ENCODE measurements around the gene CASP7.
"Not testable (repeated sequence)": the region's sequence is repeated elsewhere in the genome, so short reads cannot be mapped to it uniquely, and the experiment has no call there.

CASP7 gene

DNA sequence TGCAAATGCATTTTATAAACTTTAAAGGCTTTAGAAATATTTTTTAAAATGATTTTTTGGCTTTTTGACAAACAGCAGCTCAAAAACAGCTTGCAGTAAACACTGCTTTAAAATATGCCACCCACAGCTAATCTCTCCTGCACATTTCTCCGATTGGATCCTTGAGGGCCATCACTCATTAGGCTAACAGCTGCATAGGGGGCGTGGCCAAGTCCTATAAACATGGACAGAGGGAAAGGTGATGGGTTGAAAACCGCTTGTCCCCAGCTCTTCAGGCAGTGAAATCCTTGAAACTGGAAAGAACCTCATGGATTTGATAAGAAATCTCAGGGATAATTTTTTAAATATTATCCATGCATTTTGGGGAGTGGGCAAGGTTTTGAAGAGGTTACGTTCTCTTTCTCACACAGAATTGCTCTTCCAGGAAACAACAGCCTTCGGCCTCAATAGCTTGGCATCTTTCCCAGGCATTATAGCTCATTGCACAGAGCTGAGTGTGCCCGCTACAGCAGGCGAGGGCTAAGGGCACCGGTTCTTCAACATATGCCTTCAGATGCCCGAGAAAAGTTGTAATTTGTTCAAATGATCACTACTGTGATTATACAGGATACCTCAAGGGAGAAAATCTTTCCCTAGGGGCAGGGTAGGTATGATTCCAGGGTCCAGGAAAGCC lies 73.4 kb downstream of the CASP7 start:
- DNase-seq (ENCODE audit: low spot score): no peak
- no peak for FAIRE-seq

GRCh38 chr10:113754125-113754524 lies 74.4 kb downstream of the CASP7 start:
- no peak for FAIRE-seq
- DNase-seq (ENCODE audit: low spot score): no peak

DNA sequence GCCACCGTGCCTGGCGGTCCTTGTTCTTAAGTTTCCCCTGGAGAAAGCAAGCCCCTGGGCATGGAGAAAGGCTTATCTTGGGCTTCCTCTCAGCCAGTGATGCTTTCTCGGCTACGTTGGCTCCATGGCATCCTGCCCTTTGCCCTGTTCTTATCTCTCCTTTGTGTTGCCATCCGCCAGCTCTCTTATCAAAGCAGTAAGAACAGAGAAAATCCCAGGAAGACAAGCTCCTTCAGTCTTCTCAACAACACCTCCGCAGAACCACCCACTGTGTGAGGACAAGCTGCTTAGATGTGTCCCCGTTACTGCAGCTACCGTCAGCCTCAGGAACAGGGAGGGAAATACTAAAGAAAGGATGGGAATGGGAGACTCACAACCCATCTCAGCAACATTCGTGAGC lies 75.1 kb downstream of the CASP7 start:
- no peak for FAIRE-seq
- no peak for DNase-seq (ENCODE audit: low spot score)

- DNase-seq (ENCODE audit: low spot score): no peak
- FAIRE-seq: no peak
These were observed 77.3 kb downstream of the CASP7 start for GRCh38 chr10:113756940-113757543.

DNA sequence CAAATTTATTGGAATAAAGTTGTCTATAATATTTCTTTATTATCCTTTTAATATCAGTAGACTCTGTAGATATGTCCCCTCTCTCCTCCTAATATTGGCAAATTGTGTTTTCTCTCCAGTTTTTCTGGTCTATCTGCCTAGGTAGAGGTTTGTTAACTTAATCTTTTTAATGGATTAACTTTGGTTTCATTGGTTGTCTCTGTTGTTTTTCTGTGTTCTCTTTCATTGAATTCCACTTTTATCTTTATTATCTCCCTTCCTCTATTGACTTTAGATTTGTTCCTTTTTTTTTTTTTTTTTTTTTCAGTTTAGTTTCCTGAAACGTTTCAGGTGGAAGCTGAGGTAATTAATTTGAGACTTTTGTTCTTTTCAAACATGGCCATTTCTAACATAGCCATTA lies 82.4 kb downstream of the CASP7 start:
- DNase-seq (ENCODE audit: low spot score) (no peak), FAIRE-seq (no peak)

- DNase-seq (ENCODE audit: low spot score): no peak
These were observed 84.9 kb downstream of the CASP7 start for GRCh38 chr10:113764582-113764981.

GRCh38 chr10:113765910-113766309 lies 86.2 kb downstream of the CASP7 start:
- DNase-seq (ENCODE audit: low spot score): no peak
- no peak for FAIRE-seq

More at GRCh38 chr10:113764582-113764981, 84.9 kb downstream of the CASP7 start:
- FAIRE-seq: no peak

DNA sequence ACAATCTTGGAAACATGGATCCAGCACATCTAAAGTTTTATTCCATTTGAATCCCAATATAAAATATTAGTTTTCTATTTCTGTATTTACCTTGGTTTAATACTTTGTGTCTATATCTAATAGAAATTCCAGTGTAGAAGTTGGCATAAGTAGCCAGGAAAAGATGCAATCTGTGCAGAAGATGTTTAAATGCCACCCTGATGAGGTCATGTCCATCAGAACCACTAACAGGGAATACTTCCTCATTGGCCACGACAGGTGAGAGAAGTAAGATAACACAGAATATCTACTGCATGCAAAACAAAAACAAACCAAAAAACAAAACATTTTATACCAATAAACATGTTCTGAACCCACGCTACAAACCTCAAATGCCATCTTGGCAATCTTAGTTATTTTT lies 87.5 kb downstream of the CASP7 start:
- FAIRE-seq (no peak), DNase-seq (ENCODE audit: low spot score) (no peak)

GRCh38 chr10:113770346-113770745 lies 90.6 kb downstream of the CASP7 start:
- DNase-seq (ENCODE audit: low spot score) (no peak), FAIRE-seq (no peak)

DNA sequence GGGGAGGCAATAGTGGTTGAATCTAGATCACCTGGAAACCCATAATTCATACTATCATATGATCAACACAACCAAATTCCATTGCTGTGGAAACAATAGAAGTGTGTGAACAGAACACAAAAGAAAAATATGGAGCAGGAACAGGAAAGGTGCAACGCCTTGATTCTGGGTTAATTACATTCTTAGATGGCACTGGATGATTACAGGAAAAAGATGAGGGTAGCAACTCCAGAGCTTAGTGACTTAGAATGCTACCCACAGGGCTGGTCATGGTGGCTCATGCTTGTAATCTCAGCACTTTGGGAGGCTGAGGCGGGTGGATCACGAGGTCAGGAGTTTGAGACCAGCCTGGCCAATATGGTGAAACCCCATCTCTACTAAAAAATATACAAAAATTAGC lies 91.4 kb downstream of the CASP7 start:
- DNase-seq (ENCODE audit: low spot score); FAIRE-seq: not testable (repeated sequence)

GRCh38 chr10:113775686-113776294 lies 96.1 kb downstream of the CASP7 start:
- FAIRE-seq (no peak), DNase-seq (ENCODE audit: low spot score) (no peak)

DNA sequence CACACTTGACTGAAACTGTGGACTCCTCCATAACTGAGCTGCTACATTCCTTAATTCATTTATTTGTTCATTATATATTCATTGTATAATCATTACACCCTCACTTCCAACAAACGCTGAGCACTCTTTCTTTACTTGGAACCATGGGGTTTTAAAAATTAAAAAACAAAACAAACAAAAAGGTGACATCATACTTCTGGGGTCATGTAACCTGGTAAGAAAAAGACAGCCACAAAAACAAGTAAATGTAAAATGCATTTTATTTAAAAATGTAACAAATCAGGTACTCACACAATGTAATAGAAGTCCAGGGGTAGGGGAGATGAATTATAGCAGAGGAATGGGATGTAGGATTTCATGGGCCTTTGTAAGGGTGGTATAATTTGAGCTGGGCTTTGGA lies 96.8 kb downstream of the CASP7 start:
- FAIRE-seq: no peak
- DNase-seq (ENCODE audit: low spot score): no peak
